ENCODE measurements around the gene C1orf198. TPM values are rescaled to one million over a fixed set of nuclear protein-coding genes. Genes with fewer than 3 reads are reported as not detected.

C1orf198 gene
- total and polyA plus RNA-seq, 2 of the 8 experiments (the other 6 are each of a cell fraction or from before 2014, with no cell fraction given) = 30.6 to 45.0 TPM

- H3K4ac ChIP-seq (replicated peaks; ENCODE audit: insufficient read length, low read depth, low read length) = no peak overlapping the region
- no peak overlapping the region for H2BK20ac ChIP-seq (ENCODE audit: low read length)
- no peak for FAIRE-seq
- H3K27ac ChIP-seq (ENCODE audit: low read depth, low read length) = no peak overlapping the region
- no peaks in the 10 kb centered on the region for H3K36me3 ChIP-seq (ENCODE audit: control insufficient read depth in 2 of 4, insufficient read depth in 4 of 4, low read length in 3 of 4)
- WGBS, 2 experiments (ENCODE audit: extremely low coverage in 1 of 2, insufficient coverage in 1 of 2, insufficient read length in 1 of 2, insufficient replicate concordance in 2 of 2, low coverage in 1 of 2, low lambda C conversion rate in 2 of 2, missing lambda C conversion rate in 1 of 2) = 82% methylated on average over 5 of the region's 5 CpGs; no CpG with 5 or more reads in 1 of the 2 experiments
- no peak overlapping the region for H2BK120ac ChIP-seq (replicated peaks; ENCODE audit: low read depth, low read length)
- no peak overlapping the region for H2BK5ac ChIP-seq (ENCODE audit: low read depth, low read length)
- H3K79me2 ChIP-seq (ENCODE audit: control insufficient read depth in 1 of 2, insufficient read depth in 2 of 2, low read length in 2 of 2) = no peaks in the 10 kb centered on the region
- H2AFZ ChIP-seq (ENCODE audit: low read length) = no peak overlapping the region
- H3K14ac ChIP-seq (ENCODE audit: insufficient read length) = no peak overlapping the region
- H3K27me3 ChIP-seq (replicated peaks in 1 of 4; ENCODE audit: control insufficient read depth in 3 of 4, extremely low read depth in 1 of 4, insufficient read depth in 3 of 4, low read length in 3 of 4) = no peaks in the 10 kb centered on the region; a peak in 1 of 7 replicates
- H2AK5ac ChIP-seq (ENCODE audit: low read depth, low read length) = no peak overlapping the region
- H3K4me1 ChIP-seq (replicated peaks in 1 of 4; ENCODE audit: control insufficient read depth in 3 of 4, insufficient read depth in 4 of 4, low read length in 3 of 4) = no peaks in the 10 kb centered on the region
- no peaks in the 10 kb centered on the region for H3K9me3 ChIP-seq (ENCODE audit: insufficient read depth in 2 of 2, low read depth in 1 of 2, low read length in 1 of 2)
- no peak overlapping the region for H3K23ac ChIP-seq (ENCODE audit: insufficient read length)
- H4K5ac ChIP-seq (ENCODE audit: insufficient read length, low read depth, low read length) = no peak overlapping the region
- no peak overlapping the region for H3K18ac ChIP-seq (ENCODE audit: extremely low read depth, low read length)
- H2BK15ac ChIP-seq (ENCODE audit: low read length) = no peak overlapping the region
- H2BK12ac ChIP-seq (ENCODE audit: low read depth, low read length) = no peak overlapping the region
- no peak overlapping the region for H3K56ac ChIP-seq (replicated peaks; ENCODE audit: insufficient read length, low read depth, low read length)
- no peak overlapping the region for H3K4me2 ChIP-seq (ENCODE audit: insufficient read depth in 1 of 2, low read depth in 2 of 2, low read length in 2 of 2)
- H4K20me1 ChIP-seq (replicated peaks in 1 of 2; ENCODE audit: control insufficient read depth in 1 of 2, insufficient read depth in 2 of 2, low read length in 2 of 2) = no peaks in the 10 kb centered on the region
- no peak overlapping the region for H4K8ac ChIP-seq (ENCODE audit: extremely low read depth, insufficient read depth, low read length)
- ChIA-PET POLR2A (ENCODE audit: partially characterized antibody) (no interaction called here), CTCF (ENCODE audit: partially characterized antibody) (no interaction called here)
- no peaks in the 10 kb centered on the region for H3K79me1 ChIP-seq (ENCODE audit: low read depth, low read length)
- H4K91ac ChIP-seq (replicated peaks; ENCODE audit: insufficient read length, low read length) = no peak overlapping the region
- DNase-seq (ENCODE audit: low read depth in 1 of 2, low spot score in 2 of 2) = no peak
- no peak for TF ChIP-seq CEBPB (IDR thresholded peaks at IDR 0.05; ENCODE audit: low read depth, low read length)
- no peak for TF ChIP-seq HDAC2 (IDR thresholded peaks at IDR 0.05; ENCODE audit: borderline replicate concordance in 1 of 2, low read depth in 2 of 2, low read length in 2 of 2)
- no peak for TF ChIP-seq HDAC6 (IDR thresholded peaks at IDR 0.05; ENCODE audit: low read depth, low read length)
- TF ChIP-seq SRF (IDR thresholded peaks at IDR 0.05; ENCODE audit: low read depth, low read length) = no peak
- TF ChIP-seq ATF2 (IDR thresholded peaks at IDR 0.05; ENCODE audit: low read length) = no peak
- no peak overlapping the region for H3K9ac ChIP-seq (replicated peaks in 1 of 4; ENCODE audit: extremely low read depth in 1 of 4, low read depth in 3 of 4, low read length in 3 of 4)
- no peak overlapping the region for H3K4me3 ChIP-seq (ENCODE audit: extremely low read depth in 1 of 4, insufficient read depth in 2 of 4, low read depth in 3 of 4, low read length in 4 of 4)
- no peaks in the 10 kb centered on the region; the same call in 1 of the 2 replicates for H3K23me2 ChIP-seq (ENCODE audit: low read depth, low read length)
Observed at GRCh38 chr1:230899841-230900251, 31.5 kb upstream of the C1orf198 start.
